Measurements from ENCODE around the gene DPP6.

DNA sequence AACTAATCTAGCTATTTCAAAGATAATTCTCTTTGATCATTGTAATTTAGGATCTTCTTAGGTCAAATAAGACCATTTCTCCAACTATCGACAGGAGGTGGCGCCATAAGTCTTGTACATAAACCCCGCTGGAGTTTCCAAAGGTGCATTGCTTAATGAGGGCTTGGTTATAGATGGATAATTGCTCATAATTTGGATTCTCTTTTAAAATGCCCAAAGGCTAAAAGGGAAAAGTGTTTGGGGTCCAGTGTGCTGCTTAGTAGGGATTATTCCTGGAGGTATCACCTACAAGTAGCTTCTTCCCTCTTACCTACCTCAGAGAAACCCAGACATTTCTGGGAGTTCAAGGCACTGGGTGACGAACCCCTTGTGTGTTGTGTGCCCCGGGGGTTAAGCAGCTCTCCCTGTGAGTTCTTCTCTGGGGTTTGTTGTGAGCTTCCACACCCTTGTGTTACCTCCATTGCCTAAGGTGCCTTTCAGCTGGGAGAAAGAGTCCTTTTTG, 875.5 kb downstream of the DPP6 start:
- no peak for TF ChIP-seq POLR2A (IDR thresholded peaks at IDR 0.05; ENCODE audit: low read length)
- TF ChIP-seq GATA1 (IDR thresholded peaks at IDR 0.05; ENCODE audit: low read depth, low read length) = no peak
